PC-3 (cell line): Measurements from ENCODE around the gene CACNB3. TPM values are rescaled to one million over a fixed set of nuclear protein-coding genes. Genes with fewer than 3 reads are reported as not detected.

Source experiments
- ATAC-seq: fragments of 200-7000 bp; cut with Tn5 transposase; 2 replicates; pipeline ENCODE4 v1.9.1; 2020; ENCODE audit warnings: mild to moderate bottlenecking, moderate library complexity
- BruUV-seq: library from RNA; stranded (reverse); fragments of 400-500 nt; replicated peaks from 2 replicates; lab custom pipeline; 2021; lab: Mats Ljungman, UMichigan
- CTCF ChIA-PET: fragments of 300-600 bp; sonication (Branson Sonifier 250); formaldehyde crosslinking; loops from one replicate; lab custom pipeline; 2022; ENCODE audit warnings: antibody characterized with exemption; lab: Charles Lee
- POLR2A ChIA-PET: fragments of 300-600 bp; sonication (Branson Sonifier 250); formaldehyde crosslinking; loops from one replicate; lab custom pipeline; 2022; ENCODE audit warnings: antibody characterized with exemption; ENCODE audit not compliant: unreplicated experiment; lab: Charles Lee
- DNase-seq: peaks from one replicate; pipeline ENCODE4 v3.0.0-alpha.2; 2015
- H2AFZ ChIP-seq: fragments of 300-600 bp; sonication (generic); 2 replicates; pipeline ENCODE4 v1.6.0; 2016; ENCODE audit warnings: antibody characterized with exemption, low read length
- H3F3A ChIP-seq: fragments of 300-600 bp; sonication (generic); one replicate; pipeline ENCODE4 v1.6.0; 2017; ENCODE audit warnings: antibody characterized with exemption, low read length, control low read depth, mild to moderate bottlenecking; ENCODE audit not compliant: unreplicated experiment
- H3K27ac ChIP-seq: fragments of 300-600 bp; sonication (generic); 2 replicates; pipeline ENCODE4 v1.5.1; 2016; ENCODE audit warnings: mild to moderate bottlenecking, low read length
- H3K27me3 ChIP-seq: fragments of 300-600 bp; sonication (generic); 2 replicates; pipeline ENCODE4 v1.6.1; 2016; ENCODE audit warnings: low read length, mixed read lengths
- H3K36me3 ChIP-seq: fragments of 300-600 bp; sonication (generic); 2 replicates; pipeline ENCODE4 v1.6.1; 2016; ENCODE audit warnings: low read depth, mixed run types, low read length, mixed read lengths
- H3K4me1 ChIP-seq: fragments of 300-600 bp; sonication (generic); 2 replicates; pipeline ENCODE4 v1.5.1; 2016; ENCODE audit warnings: low read length; ENCODE audit not compliant: insufficient read depth
- H3K4me2 ChIP-seq: fragments of 300-600 bp; sonication (generic); 2 replicates; pipeline ENCODE4 v1.6.0; 2016; ENCODE audit warnings: low read length
- H3K4me3 ChIP-seq: fragments of 300-600 bp; sonication (generic); 2 replicates; pipeline ENCODE4 v1.5.1; 2016; ENCODE audit warnings: mild to moderate bottlenecking, low read length, mixed read lengths
- H3K79me2 ChIP-seq: fragments of 300-600 bp; sonication (generic); 2 replicates; pipeline ENCODE4 v1.6.1; 2017; ENCODE audit warnings: low read length, mixed read lengths
- H3K9ac ChIP-seq: fragments of 300-600 bp; sonication (generic); 2 replicates; pipeline ENCODE4 v1.6.0; 2016; ENCODE audit warnings: mild to moderate bottlenecking, low read length
- H3K9me2 ChIP-seq: fragments of 300-600 bp; sonication (generic); replicated peaks from 2 replicates; pipeline ENCODE4 v1.6.1; 2016; ENCODE audit warnings: mixed run types, low read length, mixed read lengths
- H3K9me3 ChIP-seq: fragments of 300-600 bp; sonication (generic); 2 replicates; pipeline ENCODE4 v1.6.1; 2016; ENCODE audit warnings: low read length, mixed read lengths
- H4K20me1 ChIP-seq: fragments of 300-600 bp; sonication (generic); 2 replicates; pipeline ENCODE4 v1.6.1; 2016; ENCODE audit warnings: low read length, mixed read lengths
- EZH2 ChIP-seq: fragments of 300-600 bp; sonication (generic); IDR thresholded peaks from one replicate; pipeline ENCODE4 v1.6.1; 2017; ENCODE audit warnings: antibody characterized with exemption, mild to moderate bottlenecking, low read length; ENCODE audit not compliant: unreplicated experiment
- EZH2phosphoT487 ChIP-seq: fragments of 300-600 bp; sonication (generic); IDR thresholded peaks from 2 replicates; pipeline ENCODE4 v1.6.1; 2018; ENCODE audit warnings: mild to moderate bottlenecking, antibody characterized with exemption, low read length, borderline replicate concordance
- intact Hi-C: fragments of 100-400 bp; cut with micrococcal nuclease; formaldehyde crosslinking; loops from 2 replicates; pipeline ENCODE4 v1.9.0; 2023
- total RNA-seq: library from RNA; depleted of rRNA; stranded (reverse); fragments of >200 nt; gene quantifications from 2 replicates; pipeline ENCODE4 v1.2.3, GENCODE V29; 2014
- TF ChIP-seq, protein P1 (sequence below): fragments of 300-600 bp; sonication (generic); conservative IDR thresholded peaks from 2 replicates; pipeline ENCODE4 v1.5.1; 2017; ENCODE audit warnings: antibody characterized with exemption, low read depth, mild to moderate bottlenecking, low read length

Gene CACNB3
- total RNA-seq, 1 experiment from 2014 or later = 21.4 TPM

DNA sequence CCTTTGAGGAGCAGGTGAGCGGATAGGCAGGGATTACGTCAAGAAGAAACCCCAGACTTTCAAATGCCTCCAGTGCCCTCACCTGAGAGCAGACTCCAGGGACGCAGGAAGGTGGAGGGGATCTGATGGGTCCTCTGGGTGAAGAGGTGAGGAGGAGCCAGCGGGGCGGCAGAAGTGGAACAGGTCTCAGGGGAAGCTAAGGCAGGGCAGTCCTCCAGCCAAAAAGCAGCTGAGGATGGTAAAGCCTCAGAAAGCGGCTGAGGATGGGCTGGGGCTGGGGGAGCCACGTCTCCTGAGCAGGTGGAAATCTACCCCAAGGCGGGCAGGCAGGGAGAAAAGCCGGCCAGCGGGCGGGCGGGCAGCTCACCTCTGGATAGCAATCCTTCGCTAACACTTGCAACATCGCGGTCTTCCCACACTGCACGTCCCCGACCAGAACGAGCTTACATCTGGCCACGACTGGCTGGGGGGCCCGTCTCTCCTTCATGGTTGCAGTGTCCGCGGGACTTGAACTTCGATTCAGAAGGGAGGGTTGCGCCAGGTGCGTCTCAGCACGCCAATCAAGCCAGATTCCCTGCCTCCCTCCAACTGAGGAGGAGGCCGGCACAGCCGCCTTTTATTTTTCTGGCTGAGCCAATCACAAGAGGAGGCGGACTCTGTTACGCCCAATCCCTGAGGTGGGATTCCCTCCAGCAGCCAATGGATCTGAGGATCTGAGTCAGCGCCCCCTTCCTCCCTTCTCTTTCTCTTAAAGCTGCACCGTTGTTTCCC lies 47.2 kb downstream of the CACNB3 start, which contains the start of gene RND1:
RND1 (minus strand) TSS at position 590 of the 771 bp plus-strand sequence; CDS start at position 487, 103 bp downstream.
- ChIA-PET POLR2A (interaction anchor here (0.6 kb wide), 4 partner anchors 13 to 204 kb away, joined by 3 to 10 read pairs (median 4); partner anchors contain the start of genes DDX23 and RHEBL1), CTCF (interaction anchor here (1.3 kb wide), 1 partner anchor 12 kb away, joined by 17 read pairs; no protein-coding TSS in a partner anchor)
- H3F3A ChIP-seq = no peaks in the 10 kb centered on the region
- peak within 1 kb of the TSS; percentile 80 for H3K27ac ChIP-seq
- peak within 1 kb of the TSS; percentile 97 for H3K4me2 ChIP-seq
- H2AFZ ChIP-seq = peak within 1 kb of the TSS; percentile 86
- TF ChIP-seq, protein P1, sequence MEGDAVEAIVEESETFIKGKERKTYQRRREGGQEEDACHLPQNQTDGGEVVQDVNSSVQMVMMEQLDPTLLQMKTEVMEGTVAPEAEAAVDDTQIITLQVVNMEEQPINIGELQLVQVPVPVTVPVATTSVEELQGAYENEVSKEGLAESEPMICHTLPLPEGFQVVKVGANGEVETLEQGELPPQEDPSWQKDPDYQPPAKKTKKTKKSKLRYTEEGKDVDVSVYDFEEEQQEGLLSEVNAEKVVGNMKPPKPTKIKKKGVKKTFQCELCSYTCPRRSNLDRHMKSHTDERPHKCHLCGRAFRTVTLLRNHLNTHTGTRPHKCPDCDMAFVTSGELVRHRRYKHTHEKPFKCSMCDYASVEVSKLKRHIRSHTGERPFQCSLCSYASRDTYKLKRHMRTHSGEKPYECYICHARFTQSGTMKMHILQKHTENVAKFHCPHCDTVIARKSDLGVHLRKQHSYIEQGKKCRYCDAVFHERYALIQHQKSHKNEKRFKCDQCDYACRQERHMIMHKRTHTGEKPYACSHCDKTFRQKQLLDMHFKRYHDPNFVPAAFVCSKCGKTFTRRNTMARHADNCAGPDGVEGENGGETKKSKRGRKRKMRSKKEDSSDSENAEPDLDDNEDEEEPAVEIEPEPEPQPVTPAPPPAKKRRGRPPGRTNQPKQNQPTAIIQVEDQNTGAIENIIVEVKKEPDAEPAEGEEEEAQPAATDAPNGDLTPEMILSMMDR = 0 out of 2 replicates have a peak, but pooled peaks have one; percentile 10
- no peak for TF ChIP-seq EZH2
- H3K4me1 ChIP-seq = peaks cover 20% of the 10 kb centered on the region
- peak within 1 kb of the TSS; percentile 85 for H3K4me3 ChIP-seq
- H3K36me3 ChIP-seq = no peaks in the 10 kb centered on the region
- ATAC-seq = peak; percentile 89
- no peaks in the 10 kb centered on the region for H4K20me1 ChIP-seq
- DNase-seq = peak; percentile 95
- no peaks in the 10 kb centered on the region for H3K9me2 ChIP-seq
- peak within 1 kb of the TSS; percentile 71 for H3K9ac ChIP-seq
- no peaks in the 10 kb centered on the region for H3K9me3 ChIP-seq
- TSS peak; percentile 72 for BruUV-seq
- no peaks in the 10 kb centered on the region for H3K27me3 ChIP-seq
- no peaks in the 10 kb centered on the region for H3K79me2 ChIP-seq
- intact Hi-C loops = no loop called here

DNA sequence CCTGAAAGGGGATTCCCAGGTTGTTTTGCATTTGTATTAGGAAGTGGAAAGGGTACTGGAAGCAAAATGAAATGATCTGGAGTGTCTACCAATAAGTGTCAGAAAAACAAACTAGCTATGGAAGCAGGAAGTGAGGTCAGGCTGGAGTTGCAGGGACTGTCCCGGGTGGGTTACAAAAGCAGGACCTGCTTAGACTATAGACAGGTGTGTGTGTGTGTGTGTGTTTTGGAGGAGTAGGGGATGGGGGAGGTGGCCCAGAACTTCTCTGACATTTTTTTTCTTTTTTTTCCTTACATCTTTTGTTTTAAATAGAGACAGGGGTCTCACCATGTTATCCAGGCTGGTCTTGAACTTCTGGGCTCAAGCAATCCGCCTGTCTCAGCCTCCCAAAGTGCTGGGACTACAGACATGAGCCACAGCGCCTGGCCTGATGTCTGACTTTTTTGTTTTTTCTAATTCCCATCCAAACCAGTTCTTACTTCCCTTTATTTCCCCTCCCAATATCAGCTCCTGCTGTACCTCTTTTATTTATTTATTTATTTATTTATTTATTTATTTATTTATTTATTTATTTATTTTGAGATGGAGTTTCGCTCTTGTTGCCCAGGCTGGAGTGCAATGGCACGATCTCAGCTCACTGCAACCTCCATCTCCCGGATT lies 47.9 kb downstream of the CACNB3 start:
- ATAC-seq (peak; percentile 3), DNase-seq (no peak)
- H3K9me3 ChIP-seq = no peaks in the 10 kb centered on the region
- peak overlapping the region; percentile 80 for H3K27ac ChIP-seq
- peaks cover 20% of the 10 kb centered on the region for H3K4me1 ChIP-seq
- H3K9me2 ChIP-seq = no peaks in the 10 kb centered on the region
- no peaks in the 10 kb centered on the region for H4K20me1 ChIP-seq
- H3F3A ChIP-seq = no peaks in the 10 kb centered on the region
- no peaks in the 10 kb centered on the region for H3K79me2 ChIP-seq
- H3K27me3 ChIP-seq = no peaks in the 10 kb centered on the region
- H3K4me3 ChIP-seq = peak overlapping the region; percentile 85
- TF ChIP-seq, protein P1 = no peak
- TF ChIP-seq EZH2phosphoT487 (no peak), EZH2 (no peak)
- ChIA-PET POLR2A (interaction anchor here (0.6 kb wide), 2 partner anchors 14 to 203 kb away, joined by 3 to 6 read pairs; partner anchors contain the start of genes DDX23 and RHEBL1), CTCF (interaction anchor here (1.1 to 1.3 kb wide), 2 partner anchors 13 kb away, joined by 8 to 17 read pairs; no protein-coding TSS in a partner anchor)
- H3K4me2 ChIP-seq = peak overlapping the region; percentile 97
- peak overlapping the region; percentile 6; the same call in 1 of the 2 replicates for H3K9ac ChIP-seq
- H2AFZ ChIP-seq = peak overlapping the region; percentile 86; the same call in 1 of the 2 replicates
- no peaks in the 10 kb centered on the region for H3K36me3 ChIP-seq
- BruUV-seq = no TSS peak
- intact Hi-C loops = no loop called here
